ENCODE measurements around the gene TMEM187.
A peak's percentile ranks its signal among the peaks of the same experiment; 100 is the strongest.

TMEM187 gene

DNA sequence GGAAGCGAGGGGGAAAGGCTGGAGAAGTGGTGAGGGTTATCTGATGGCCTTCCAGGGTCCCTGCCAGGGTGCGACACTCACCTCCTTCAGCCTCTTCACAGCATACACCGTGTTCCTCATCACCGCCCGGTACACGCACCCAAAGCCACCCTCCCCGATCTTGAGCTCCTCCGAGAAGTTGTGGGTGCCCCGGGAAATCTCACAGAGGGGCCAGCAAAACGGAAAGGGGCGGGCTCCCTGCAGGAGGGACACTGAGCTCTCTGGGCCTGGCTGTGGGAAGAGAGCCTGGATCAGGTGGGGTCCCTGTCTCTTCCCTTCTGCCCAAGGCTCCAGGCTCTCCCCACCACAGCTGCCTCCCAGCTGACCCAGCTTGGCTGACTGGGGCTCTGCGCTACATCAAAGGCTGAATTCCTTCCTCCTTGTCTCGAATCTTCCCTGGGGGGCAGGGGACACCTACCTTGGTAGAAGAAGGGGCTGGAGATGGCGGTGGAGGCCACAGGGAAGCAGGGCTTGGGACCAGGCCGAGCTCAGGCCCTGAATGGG is 46.0 kb downstream of the TMEM187 start:
- DNase-seq (ENCODE audit: low read depth in 1 of 2, low spot score in 1 of 2), result peak in 1 of 2 experiments; percentile 21
- H3K27ac ChIP-seq (replicated peaks), result peak overlapping the region; percentile 93
- no peak for TF ChIP-seq POLR2AphosphoS5 (IDR thresholded peaks at IDR 0.05; ENCODE audit: low read depth)
- TF ChIP-seq, protein P1, sequence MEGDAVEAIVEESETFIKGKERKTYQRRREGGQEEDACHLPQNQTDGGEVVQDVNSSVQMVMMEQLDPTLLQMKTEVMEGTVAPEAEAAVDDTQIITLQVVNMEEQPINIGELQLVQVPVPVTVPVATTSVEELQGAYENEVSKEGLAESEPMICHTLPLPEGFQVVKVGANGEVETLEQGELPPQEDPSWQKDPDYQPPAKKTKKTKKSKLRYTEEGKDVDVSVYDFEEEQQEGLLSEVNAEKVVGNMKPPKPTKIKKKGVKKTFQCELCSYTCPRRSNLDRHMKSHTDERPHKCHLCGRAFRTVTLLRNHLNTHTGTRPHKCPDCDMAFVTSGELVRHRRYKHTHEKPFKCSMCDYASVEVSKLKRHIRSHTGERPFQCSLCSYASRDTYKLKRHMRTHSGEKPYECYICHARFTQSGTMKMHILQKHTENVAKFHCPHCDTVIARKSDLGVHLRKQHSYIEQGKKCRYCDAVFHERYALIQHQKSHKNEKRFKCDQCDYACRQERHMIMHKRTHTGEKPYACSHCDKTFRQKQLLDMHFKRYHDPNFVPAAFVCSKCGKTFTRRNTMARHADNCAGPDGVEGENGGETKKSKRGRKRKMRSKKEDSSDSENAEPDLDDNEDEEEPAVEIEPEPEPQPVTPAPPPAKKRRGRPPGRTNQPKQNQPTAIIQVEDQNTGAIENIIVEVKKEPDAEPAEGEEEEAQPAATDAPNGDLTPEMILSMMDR (IDR thresholded peaks at IDR 0.05; ENCODE audit: insufficient read depth, low read length), result no peak
- no peak for TF ChIP-seq SPI1 (IDR thresholded peaks at IDR 0.05; ENCODE audit: borderline replicate concordance, low read depth)
- TF ChIP-seq, protein P2, sequence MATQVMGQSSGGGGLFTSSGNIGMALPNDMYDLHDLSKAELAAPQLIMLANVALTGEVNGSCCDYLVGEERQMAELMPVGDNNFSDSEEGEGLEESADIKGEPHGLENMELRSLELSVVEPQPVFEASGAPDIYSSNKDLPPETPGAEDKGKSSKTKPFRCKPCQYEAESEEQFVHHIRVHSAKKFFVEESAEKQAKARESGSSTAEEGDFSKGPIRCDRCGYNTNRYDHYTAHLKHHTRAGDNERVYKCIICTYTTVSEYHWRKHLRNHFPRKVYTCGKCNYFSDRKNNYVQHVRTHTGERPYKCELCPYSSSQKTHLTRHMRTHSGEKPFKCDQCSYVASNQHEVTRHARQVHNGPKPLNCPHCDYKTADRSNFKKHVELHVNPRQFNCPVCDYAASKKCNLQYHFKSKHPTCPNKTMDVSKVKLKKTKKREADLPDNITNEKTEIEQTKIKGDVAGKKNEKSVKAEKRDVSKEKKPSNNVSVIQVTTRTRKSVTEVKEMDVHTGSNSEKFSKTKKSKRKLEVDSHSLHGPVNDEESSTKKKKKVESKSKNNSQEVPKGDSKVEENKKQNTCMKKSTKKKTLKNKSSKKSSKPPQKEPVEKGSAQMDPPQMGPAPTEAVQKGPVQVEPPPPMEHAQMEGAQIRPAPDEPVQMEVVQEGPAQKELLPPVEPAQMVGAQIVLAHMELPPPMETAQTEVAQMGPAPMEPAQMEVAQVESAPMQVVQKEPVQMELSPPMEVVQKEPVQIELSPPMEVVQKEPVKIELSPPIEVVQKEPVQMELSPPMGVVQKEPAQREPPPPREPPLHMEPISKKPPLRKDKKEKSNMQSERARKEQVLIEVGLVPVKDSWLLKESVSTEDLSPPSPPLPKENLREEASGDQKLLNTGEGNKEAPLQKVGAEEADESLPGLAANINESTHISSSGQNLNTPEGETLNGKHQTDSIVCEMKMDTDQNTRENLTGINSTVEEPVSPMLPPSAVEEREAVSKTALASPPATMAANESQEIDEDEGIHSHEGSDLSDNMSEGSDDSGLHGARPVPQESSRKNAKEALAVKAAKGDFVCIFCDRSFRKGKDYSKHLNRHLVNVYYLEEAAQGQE (IDR thresholded peaks at IDR 0.05; ENCODE audit: insufficient replicate concordance, low read depth), result no peak
- no peak for TF ChIP-seq GABPA (IDR thresholded peaks at IDR 0.05; ENCODE audit: low read depth)
- H3K27me3 ChIP-seq (ENCODE audit: insufficient read depth, poor library complexity, severe bottlenecking), result no peaks in the 10 kb centered on the region
- H3K4me3 ChIP-seq (replicated peaks; ENCODE audit: insufficient read depth, low read length), result peak overlapping the region; percentile 68

DNA sequence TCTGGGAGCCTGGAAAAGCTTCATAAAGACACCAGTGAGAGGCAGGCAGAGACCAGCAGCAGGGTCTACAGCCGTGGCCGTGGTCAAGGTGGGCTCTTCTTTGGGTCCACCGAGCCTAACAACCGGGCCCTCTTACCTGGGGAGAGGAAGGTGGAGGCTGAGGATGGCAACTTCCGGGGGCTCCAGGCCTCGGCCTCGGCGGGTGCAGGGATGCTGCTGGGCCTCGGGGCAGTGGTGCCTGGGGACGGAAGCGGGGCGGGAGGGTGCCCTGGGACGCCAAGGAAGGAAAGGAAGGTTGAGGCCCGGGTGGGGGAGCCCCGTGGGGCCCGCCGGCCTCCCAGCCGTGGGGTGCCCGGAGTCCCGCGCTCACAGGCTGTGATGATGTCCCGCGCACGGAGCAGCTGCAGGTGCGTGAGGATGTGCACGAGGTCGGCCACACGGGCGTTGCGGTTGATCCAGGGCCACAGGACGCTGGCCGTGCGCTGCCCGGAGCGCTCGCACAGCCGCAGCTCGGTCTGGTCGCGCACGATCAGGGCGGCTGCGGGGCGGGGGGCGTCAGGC is 46.6 kb downstream of the TMEM187 start:
- Histone ChIP-seq H3K27me3 (ENCODE audit: insufficient read depth, poor library complexity, severe bottlenecking) (no peaks in the 10 kb centered on the region), H3K4me3 (replicated peaks; ENCODE audit: insufficient read depth, low read length) (peak overlapping the region; percentile 68), H3K27ac (replicated peaks) (peak overlapping the region; percentile 93)
- TF ChIP-seq POLR2AphosphoS5 (IDR thresholded peaks at IDR 0.05; ENCODE audit: low read depth), result peak; percentile 10; the same call in 1 of the 2 replicates
- TF ChIP-seq, protein P1 (IDR thresholded peaks at IDR 0.05; ENCODE audit: insufficient read depth, low read length), result no peak
- peak in 1 of 2 experiments; percentile 35 for DNase-seq (ENCODE audit: low read depth in 1 of 2, low spot score in 1 of 2)

DNA sequence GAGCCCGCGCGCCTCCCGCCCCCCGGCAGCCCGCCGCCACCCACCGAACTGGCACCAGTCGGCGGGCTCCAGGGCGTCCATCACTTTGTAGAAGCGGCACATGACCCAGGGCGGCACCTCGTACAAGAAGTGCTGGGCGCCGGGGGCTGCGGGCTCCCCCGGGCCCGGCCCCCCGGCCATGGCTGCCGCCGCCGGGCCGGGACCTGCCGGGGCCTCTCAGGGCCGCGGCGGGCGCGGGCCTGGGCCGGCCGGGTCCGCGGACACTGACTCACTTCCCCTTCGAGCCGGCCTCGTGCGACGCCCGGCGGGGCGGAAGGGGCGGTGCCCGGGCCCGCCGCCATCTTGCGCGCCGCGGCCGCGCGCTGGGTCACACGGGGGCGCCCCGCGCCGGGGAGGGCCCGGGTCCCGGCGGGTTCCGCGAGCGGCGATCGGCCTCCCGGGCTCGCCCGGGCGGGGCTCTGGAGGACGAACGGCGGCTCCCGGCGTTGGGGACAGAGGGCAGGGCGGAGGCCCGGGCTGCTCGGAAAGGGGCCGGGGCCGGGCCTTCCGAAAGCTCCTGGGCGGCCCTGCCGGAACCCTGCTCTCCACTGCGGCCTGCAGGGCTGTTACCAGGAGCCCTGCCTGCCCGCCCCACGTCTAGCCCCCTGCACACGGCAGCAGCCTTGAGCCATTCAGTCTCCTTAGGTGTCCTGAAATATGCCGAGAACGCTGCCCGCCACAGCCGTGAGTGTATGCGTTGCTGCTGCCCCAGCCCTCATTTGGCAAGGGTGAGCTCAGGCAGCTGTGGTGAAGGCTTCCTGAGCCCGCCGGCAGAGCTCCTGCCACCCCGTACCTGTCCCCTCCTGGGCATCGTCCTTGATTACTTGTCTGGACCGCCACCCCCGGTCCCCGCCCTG is 47.3 kb downstream of the TMEM187 start, which contains the start of gene IRAK1:
TSS of gene IRAK1 (minus strand) at position 270 of the 896 bp plus-strand sequence. CDS start at position 180, 90 bp downstream.
- TF ChIP-seq SPI1 (IDR thresholded peaks at IDR 0.05; ENCODE audit: borderline replicate concordance, low read depth), result peak; percentile 37; the same call in 1 of the 2 replicates
- TF ChIP-seq, protein P1 (IDR thresholded peaks at IDR 0.05; ENCODE audit: insufficient read depth, low read length), result no peak
- Histone ChIP-seq H3K4me3 (replicated peaks; ENCODE audit: insufficient read depth, low read length) (peak within 1 kb of the TSS; percentile 68), H3K27ac (replicated peaks) (peak within 1 kb of the TSS; percentile 93), H3K27me3 (ENCODE audit: insufficient read depth, poor library complexity, severe bottlenecking) (no peaks in the 10 kb centered on the region)
- peak; percentile 38 to 45 for DNase-seq (ENCODE audit: low read depth in 1 of 2, low spot score in 1 of 2)

DNA sequence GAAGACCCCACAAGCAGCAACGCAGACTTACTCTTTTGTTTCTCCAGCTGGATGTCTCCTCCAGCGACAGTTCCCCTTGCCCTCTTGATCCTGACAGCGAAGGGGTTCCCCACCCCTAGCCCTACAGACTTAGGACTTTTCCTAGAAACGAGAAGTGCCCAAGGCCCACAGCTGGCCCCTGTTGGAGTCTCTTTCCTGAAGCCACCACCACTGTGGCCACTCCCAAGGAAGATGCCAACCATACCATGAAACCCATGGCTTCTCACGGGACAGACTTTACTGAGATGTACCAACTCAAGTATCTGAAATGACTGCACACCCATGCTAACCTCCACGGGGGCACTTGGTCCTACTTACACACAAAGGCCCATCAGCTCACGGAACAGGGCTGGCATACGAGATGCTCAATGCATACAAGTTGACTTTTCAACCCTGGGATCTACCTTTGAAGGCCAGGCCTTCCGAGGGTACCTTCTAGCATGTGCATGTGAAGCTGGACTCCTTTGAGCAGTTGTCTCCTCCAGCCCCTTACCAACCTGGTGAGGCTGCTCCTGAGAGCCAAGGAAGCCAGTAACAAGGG is 48.1 kb downstream of the TMEM187 start:
- H3K27ac ChIP-seq (replicated peaks), result peak overlapping the region; percentile 88

More for the DNA sequence above, 48.1 kb downstream of the TMEM187 start:
- no peaks in the 10 kb centered on the region for H3K27me3 ChIP-seq (ENCODE audit: insufficient read depth, poor library complexity, severe bottlenecking)
- TF ChIP-seq GABPA (IDR thresholded peaks at IDR 0.05; ENCODE audit: low read depth) (no peak), POLR2AphosphoS5 (IDR thresholded peaks at IDR 0.05; ENCODE audit: low read depth) (no peak; the same call in 1 of the 2 replicates), SPI1 (IDR thresholded peaks at IDR 0.05; ENCODE audit: borderline replicate concordance, low read depth) (peak; percentile 80; the same call in 1 of the 2 replicates)
- TF ChIP-seq, protein P2 (IDR thresholded peaks at IDR 0.05; ENCODE audit: insufficient replicate concordance, low read depth), result no peak
- peak in 1 of 2 experiments; percentile 55 for DNase-seq (ENCODE audit: low read depth in 1 of 2, low spot score in 1 of 2)
- peak overlapping the region; percentile 43 for H3K4me3 ChIP-seq (replicated peaks; ENCODE audit: insufficient read depth, low read length)

All from HL-60 (cell line).